HCT116 (cell line): ENCODE data around the gene APCDD1L. TPM values are rescaled to one million over a fixed set of nuclear protein-coding genes. Genes with fewer than 3 reads are reported as not detected.
"Not testable (repeated sequence)": the region's sequence is repeated elsewhere in the genome, so short reads cannot be mapped to it uniquely, and the experiment has no call there.

Experiments used
- ATAC-seq: fragments of 200-7000 bp; cut with Tn5 transposase; 2 replicates; pipeline ENCODE4 v1.9.1; 2020; ENCODE audit warnings: mild to moderate bottlenecking, moderate library complexity
- BruUV-seq: library from RNA; stranded (reverse); fragments of 400-500 nt; replicated peaks from 2 replicates; lab custom pipeline; 2021; lab: Mats Ljungman, UMichigan
- CTCF ChIA-PET: fragments of 300-600 bp; sonication (Branson Sonifier 250); formaldehyde crosslinking; loops from one replicate; lab custom pipeline; 2021; ENCODE audit warnings: antibody characterized with exemption; lab: Charles Lee
- POLR2A ChIA-PET: fragments of 300-600, 350-600 bp; sonication (Branson Sonifier 250); formaldehyde crosslinking; loops from one replicate; lab custom pipeline; 2021; ENCODE audit warnings: antibody characterized with exemption; lab: Charles Lee
- RAD21 ChIA-PET, 2 experiments: fragments of 300-600 bp; sonication (Branson Sonifier 250); formaldehyde crosslinking; loops; one replicate each; lab custom pipeline; 2023; ENCODE audit warnings: low total read pairs in 2 of 2; ENCODE audit not compliant: uncharacterized antibody in 2 of 2, unreplicated experiment in 2 of 2, low non-redundant PET in 1 of 2; lab: Charles Lee
- DNase-seq: peaks from one replicate; pipeline ENCODE4 v3.0.0-alpha.2; 2010; ENCODE audit warnings: low read depth, low spot score
- H2AFZ ChIP-seq: fragments of 200-600 bp; shearing (Covaris generic), sonication (generic); 2 replicates; pipeline ENCODE4 v1.6.1; 2017; ENCODE audit warnings: low read depth, mixed run types, mixed read lengths, antibody characterized with exemption, low read length; ENCODE audit not compliant: poor library complexity, severe bottlenecking
- H3K27ac ChIP-seq: 2 replicates; pipeline ENCODE4 v1.5.1; 2012; ENCODE audit warnings: low read depth, low read length
- H3K27me3 ChIP-seq: fragments of 200-600 bp; sonication (generic); 2 replicates; pipeline ENCODE4 v1.6.1; 2016; ENCODE audit warnings: mixed run types, low read length, mixed read lengths; ENCODE audit not compliant: insufficient read depth
- H3K36me3 ChIP-seq, 2 experiments: fragments of 200-500 bp in 1 of 2; fragments of 200-600 bp in 1 of 2; sonication (Bioruptor generic) in 1 of 2; sonication (generic) in 1 of 2; 2 replicates each; pipeline versions ENCODE4 v1.5.1 to v1.6.1; 2014 to 2016; ENCODE audit warnings: low read length in 2 of 2, inconsistent platforms in 1 of 2, mixed read lengths in 1 of 2, mixed run types in 1 of 2; ENCODE audit not compliant: insufficient read depth in 2 of 2, control insufficient read depth in 1 of 2
- H3K4me1 ChIP-seq, 2 experiments: fragments of 200-600 bp in 1 of 2; sonication (generic) in 1 of 2; 2 replicates each; pipeline versions ENCODE4 v1.5.1 to v1.6.1; 2012 to 2017; ENCODE audit warnings: low read length in 2 of 2, inconsistent platforms in 1 of 2, mild to moderate bottlenecking in 1 of 2, mixed read lengths in 1 of 2, mixed run types in 1 of 2, moderate library complexity in 1 of 2; ENCODE audit not compliant: insufficient read depth in 2 of 2, control insufficient read depth in 1 of 2
- H3K4me2 ChIP-seq: fragments of 200-600 bp; sonication (generic); 2 replicates; pipeline ENCODE4 v1.6.1; 2017; ENCODE audit warnings: mixed run types, low read length, mixed read lengths
- H3K4me3 ChIP-seq, 2 experiments: fragments of 200-600 bp in 1 of 2; sonication (generic) in 1 of 2; replicated peaks in 1 of 2; 2 replicates each; pipeline ENCODE4 v1.5.1; 2011 to 2016; ENCODE audit warnings: low read length in 2 of 2, control low read depth in 1 of 2, low read depth in 1 of 2, mild to moderate bottlenecking in 1 of 2, mixed read lengths in 1 of 2, mixed run types in 1 of 2
- H3K79me2 ChIP-seq: fragments of 200-600 bp; sonication (generic); 2 replicates; pipeline ENCODE4 v1.6.1; 2017; ENCODE audit warnings: mild to moderate bottlenecking, mixed run types, low read length, moderate library complexity, mixed read lengths; ENCODE audit not compliant: insufficient read depth
- H3K9ac ChIP-seq: fragments of 200-600 bp; sonication (generic); 2 replicates; pipeline ENCODE4 v1.6.1; 2016; ENCODE audit warnings: low read length, mixed read lengths
- H3K9me2 ChIP-seq: fragments of 200-600 bp; sonication (generic), shearing (Covaris generic); 2 replicates; pipeline ENCODE4 v1.6.1; 2017; ENCODE audit warnings: mixed run types, mild to moderate bottlenecking, moderate library complexity; ENCODE audit not compliant: insufficient read depth
- H3K9me3 ChIP-seq, 2 experiments: fragments of 200-500 bp in 1 of 2; fragments of 200-600 bp in 1 of 2; sonication (Bioruptor generic) in 1 of 2; sonication (generic) in 1 of 2; 2 replicates each; pipeline ENCODE4 v1.6.1; 2014 to 2017; ENCODE audit warnings: low read length in 2 of 2, mixed read lengths in 2 of 2, inconsistent platforms in 1 of 2, low read depth in 1 of 2, mild to moderate bottlenecking in 1 of 2, mixed run types in 1 of 2, moderate library complexity in 1 of 2; ENCODE audit not compliant: control insufficient read depth in 1 of 2, insufficient read depth in 1 of 2
- H4K20me1 ChIP-seq: fragments of 200-600 bp; sonication (generic), shearing (Covaris generic); 2 replicates; pipeline ENCODE4 v1.6.1; 2017; ENCODE audit warnings: mixed run types, mild to moderate bottlenecking, moderate library complexity; ENCODE audit not compliant: insufficient read depth
- POLR2A ChIP-seq: IDR thresholded peaks from 2 replicates; pipeline ENCODE4 v1.7.0; 2011; ENCODE audit warnings: borderline replicate concordance; ENCODE audit not compliant: insufficient read depth, insufficient read length; ENCODE audit errors: extremely low read depth
- REST ChIP-seq: IDR thresholded peaks from 2 replicates; pipeline ENCODE4 v1.6.1; 2012; ENCODE audit warnings: low read depth
- intact Hi-C: fragments of 100-400 bp; cut with micrococcal nuclease; formaldehyde crosslinking; loops from 2 replicates; pipeline ENCODE4 v1.10.0; 2022
- total RNA-seq: library from RNA; stranded (reverse); gene quantifications from one replicate; pipeline ENCODE4 v1.2.1, GENCODE V29; 2021; ENCODE audit not compliant: unreplicated experiment

APCDD1L gene
- total RNA-seq, 1 experiment from 2014 or later, result not detected

DNA sequence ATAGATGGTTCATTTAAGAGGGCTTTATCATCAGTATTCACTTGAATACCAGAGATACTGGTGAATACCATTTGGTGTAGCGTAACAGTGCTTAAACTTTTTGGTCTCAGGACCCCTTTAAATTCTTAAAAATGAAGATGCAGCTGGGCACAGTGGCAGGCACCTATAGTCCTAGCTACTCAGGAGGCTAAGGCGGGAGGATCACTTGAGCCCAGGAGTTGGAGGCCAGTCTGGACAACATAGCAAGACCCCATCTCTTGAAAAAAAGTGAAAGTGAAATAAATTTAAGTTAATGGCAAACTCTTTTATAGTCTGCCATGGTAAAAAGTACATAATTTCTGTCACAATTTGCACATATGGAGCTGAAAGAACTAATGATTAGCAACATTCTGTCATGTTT is 86.8 kb downstream of the APCDD1L start (continued):
- no peak for TF ChIP-seq REST
- no peak for TF ChIP-seq POLR2A

DNA sequence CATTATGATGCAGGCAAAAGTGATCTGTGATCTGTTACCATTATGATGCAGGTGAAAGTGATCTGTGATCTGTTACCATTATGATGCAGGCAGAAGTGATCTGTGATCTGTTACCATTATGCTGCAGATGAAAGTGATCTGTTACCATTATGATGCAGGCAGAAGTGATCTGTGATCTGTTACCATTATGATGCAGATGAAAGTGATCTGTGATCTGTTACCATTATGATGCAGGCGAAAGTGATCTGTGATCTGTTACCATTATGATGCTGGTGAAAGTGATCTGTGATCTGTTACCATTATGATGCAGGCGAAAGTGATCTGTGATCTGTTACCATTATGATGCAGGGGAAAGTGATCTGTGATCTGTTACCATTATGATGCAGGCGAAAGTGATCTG is 87.6 kb downstream of the APCDD1L start:
- H3K9me2 ChIP-seq, H3K27me3 ChIP-seq, H3K9me3 ChIP-seq, POLR2A ChIA-PET, H3K4me2 ChIP-seq, H3K4me1 ChIP-seq, BruUV-seq, H3K4me3 ChIP-seq, intact Hi-C loops, H3K36me3 ChIP-seq, H3K9ac ChIP-seq, CTCF ChIA-PET, H4K20me1 ChIP-seq, ATAC-seq, DNase-seq, H3K27ac ChIP-seq, RAD21 ChIA-PET, H2AFZ ChIP-seq: not testable (repeated sequence)
- peaks cover 98% of the 10 kb centered on the region for H3K79me2 ChIP-seq
